GM23338 (cell line): ENCODE data around the gene FBXO45.

ENCODE experiments used
- CREB1 ChIP-seq: fragments of 250-450 bp; sonication (Bioruptor Pico); IDR thresholded peaks from 2 replicates; pipeline ENCODE4 v1.5.0; 2020; ENCODE audit warnings: low read depth, mild to moderate bottlenecking, moderate library complexity
- CTCF ChIP-seq, 2 experiments: fragments of 200-600 bp in 1 of 2; sonication (generic) in 1 of 2; conservative IDR thresholded peaks; 2 replicates each; pipeline versions ENCODE4 v1.5.1 to v1.6.1; 2016 to 2017; ENCODE audit warnings: antibody characterized with exemption in 2 of 2, low read depth in 2 of 2, mild to moderate bottlenecking in 2 of 2, moderate library complexity in 1 of 2
- EZH2 ChIP-seq: fragments of 200-600 bp; sonication (generic); IDR thresholded peaks from one replicate; pipeline ENCODE4 v1.8.0; 2017; ENCODE audit warnings: antibody characterized with exemption, mild to moderate bottlenecking, low read depth; ENCODE audit not compliant: unreplicated experiment
- EZH2phosphoT487 ChIP-seq: fragments of 200-600 bp; sonication (generic); IDR thresholded peaks from one replicate; pipeline ENCODE4 v1.8.1; 2018; ENCODE audit warnings: antibody characterized with exemption; ENCODE audit not compliant: unreplicated experiment
- JUNB ChIP-seq: IDR thresholded peaks from one replicate; pipeline ENCODE4 v1.6.1; 2016; ENCODE audit warnings: antibody characterized with exemption; ENCODE audit not compliant: unreplicated experiment
- NANOG ChIP-seq: IDR thresholded peaks from 2 replicates; pipeline ENCODE4 v1.6.1; 2016; ENCODE audit warnings: antibody characterized with exemption, borderline replicate concordance
- POLR2AphosphoS5 ChIP-seq: IDR thresholded peaks from 2 replicates; pipeline ENCODE4 v1.6.1; 2016; ENCODE audit warnings: antibody characterized with exemption, low read depth
- STAT1 ChIP-seq: IDR thresholded peaks from one replicate; pipeline ENCODE4 v1.6.1; 2016; ENCODE audit warnings: antibody characterized with exemption; ENCODE audit not compliant: unreplicated experiment
- ZNF114 ChIP-seq: fragments of 250-450 bp; sonication (Bioruptor Pico); IDR thresholded peaks from 2 replicates; pipeline ENCODE4 v1.5.0; 2020; ENCODE audit warnings: mild to moderate bottlenecking, moderate library complexity
- ZNF331 ChIP-seq: fragments of 250-450 bp; sonication (Bioruptor Pico); IDR thresholded peaks from 2 replicates; pipeline ENCODE4 v1.5.0; 2020; ENCODE audit warnings: low read depth, mild to moderate bottlenecking, moderate library complexity
- TF ChIP-seq, protein P1 (sequence below): IDR thresholded peaks from one replicate; pipeline ENCODE4 v1.6.1; 2018; ENCODE audit warnings: antibody characterized with exemption; ENCODE audit not compliant: unreplicated experiment
- TF ChIP-seq, protein P2 (sequence below): IDR thresholded peaks from 2 replicates; pipeline ENCODE4 v1.6.1; 2016; ENCODE audit warnings: antibody characterized with exemption

GRCh38 chr3:196604548-196604947, 36.1 kb downstream of the FBXO45 start:
- TF ChIP-seq CTCF (conservative IDR thresholded peaks at IDR 0.05; ENCODE audit: low read depth in 2 of 2) = no peak
- no peak for TF ChIP-seq POLR2AphosphoS5
- no peak for TF ChIP-seq JUNB
- no peak for TF ChIP-seq EZH2
- no peak for TF ChIP-seq CREB1 (CRISPR knock-in tag)
- no peak for TF ChIP-seq ZNF114 (CRISPR knock-in tag)
- TF ChIP-seq, protein P1, sequence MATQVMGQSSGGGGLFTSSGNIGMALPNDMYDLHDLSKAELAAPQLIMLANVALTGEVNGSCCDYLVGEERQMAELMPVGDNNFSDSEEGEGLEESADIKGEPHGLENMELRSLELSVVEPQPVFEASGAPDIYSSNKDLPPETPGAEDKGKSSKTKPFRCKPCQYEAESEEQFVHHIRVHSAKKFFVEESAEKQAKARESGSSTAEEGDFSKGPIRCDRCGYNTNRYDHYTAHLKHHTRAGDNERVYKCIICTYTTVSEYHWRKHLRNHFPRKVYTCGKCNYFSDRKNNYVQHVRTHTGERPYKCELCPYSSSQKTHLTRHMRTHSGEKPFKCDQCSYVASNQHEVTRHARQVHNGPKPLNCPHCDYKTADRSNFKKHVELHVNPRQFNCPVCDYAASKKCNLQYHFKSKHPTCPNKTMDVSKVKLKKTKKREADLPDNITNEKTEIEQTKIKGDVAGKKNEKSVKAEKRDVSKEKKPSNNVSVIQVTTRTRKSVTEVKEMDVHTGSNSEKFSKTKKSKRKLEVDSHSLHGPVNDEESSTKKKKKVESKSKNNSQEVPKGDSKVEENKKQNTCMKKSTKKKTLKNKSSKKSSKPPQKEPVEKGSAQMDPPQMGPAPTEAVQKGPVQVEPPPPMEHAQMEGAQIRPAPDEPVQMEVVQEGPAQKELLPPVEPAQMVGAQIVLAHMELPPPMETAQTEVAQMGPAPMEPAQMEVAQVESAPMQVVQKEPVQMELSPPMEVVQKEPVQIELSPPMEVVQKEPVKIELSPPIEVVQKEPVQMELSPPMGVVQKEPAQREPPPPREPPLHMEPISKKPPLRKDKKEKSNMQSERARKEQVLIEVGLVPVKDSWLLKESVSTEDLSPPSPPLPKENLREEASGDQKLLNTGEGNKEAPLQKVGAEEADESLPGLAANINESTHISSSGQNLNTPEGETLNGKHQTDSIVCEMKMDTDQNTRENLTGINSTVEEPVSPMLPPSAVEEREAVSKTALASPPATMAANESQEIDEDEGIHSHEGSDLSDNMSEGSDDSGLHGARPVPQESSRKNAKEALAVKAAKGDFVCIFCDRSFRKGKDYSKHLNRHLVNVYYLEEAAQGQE = no peak
- TF ChIP-seq, protein P2, sequence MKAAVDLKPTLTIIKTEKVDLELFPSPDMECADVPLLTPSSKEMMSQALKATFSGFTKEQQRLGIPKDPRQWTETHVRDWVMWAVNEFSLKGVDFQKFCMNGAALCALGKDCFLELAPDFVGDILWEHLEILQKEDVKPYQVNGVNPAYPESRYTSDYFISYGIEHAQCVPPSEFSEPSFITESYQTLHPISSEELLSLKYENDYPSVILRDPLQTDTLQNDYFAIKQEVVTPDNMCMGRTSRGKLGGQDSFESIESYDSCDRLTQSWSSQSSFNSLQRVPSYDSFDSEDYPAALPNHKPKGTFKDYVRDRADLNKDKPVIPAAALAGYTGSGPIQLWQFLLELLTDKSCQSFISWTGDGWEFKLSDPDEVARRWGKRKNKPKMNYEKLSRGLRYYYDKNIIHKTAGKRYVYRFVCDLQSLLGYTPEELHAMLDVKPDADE = no peak
- TF ChIP-seq EZH2phosphoT487 = no peak
- no peak for TF ChIP-seq STAT1
- no peak for TF ChIP-seq ZNF331 (CRISPR knock-in tag)
- TF ChIP-seq NANOG = no peak
